ENCODE data around the gene MARK2.

GRCh38 chr11:63904743-63905142 is 65.8 kb downstream of the MARK2 start:
- TF ChIP-seq CTCF (conservative IDR thresholded peaks at IDR 0.05 in 1 of 2, IDR thresholded peaks at IDR 0.05 in 1 of 2; ENCODE audit: low read depth in 1 of 2, low read length in 2 of 2) (no peak), EZH2 (IDR thresholded peaks at IDR 0.05; ENCODE audit: low read length, missing control alignments) (no peak)
